Activated CD8-positive, alpha-beta memory T cell treated with anti-CD3 and anti-CD28 coated beads, Interleukin-2, amount 50 U/mL, for 48 hours (primary cell): ENCODE data around the gene PLCL1.

Experiments
- DNase-seq: peaks from one replicate; pipeline ENCODE4 v3.0.0-alpha.2; 2020

The PLCL1 gene

DNA sequence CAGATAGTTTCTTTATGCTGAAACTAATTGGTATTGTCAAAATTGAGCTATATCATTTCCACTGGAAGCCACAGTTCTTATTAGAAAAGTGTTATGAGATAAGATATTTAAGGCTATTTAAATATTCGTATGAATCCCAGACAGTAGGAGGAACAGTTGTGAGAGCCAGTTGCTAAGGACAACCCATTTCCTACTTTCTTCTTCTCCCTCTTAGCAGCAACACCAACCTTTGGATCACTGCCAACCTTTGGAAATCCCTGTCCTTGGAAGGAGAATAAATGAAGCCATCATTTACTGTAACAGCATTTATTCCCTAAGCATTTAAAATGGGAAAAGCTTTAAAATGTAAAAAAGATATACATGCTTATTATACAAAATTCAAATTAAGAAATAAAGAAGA is 85.8 kb downstream of the PLCL1 start:
- DNase-seq: no peak

DNA sequence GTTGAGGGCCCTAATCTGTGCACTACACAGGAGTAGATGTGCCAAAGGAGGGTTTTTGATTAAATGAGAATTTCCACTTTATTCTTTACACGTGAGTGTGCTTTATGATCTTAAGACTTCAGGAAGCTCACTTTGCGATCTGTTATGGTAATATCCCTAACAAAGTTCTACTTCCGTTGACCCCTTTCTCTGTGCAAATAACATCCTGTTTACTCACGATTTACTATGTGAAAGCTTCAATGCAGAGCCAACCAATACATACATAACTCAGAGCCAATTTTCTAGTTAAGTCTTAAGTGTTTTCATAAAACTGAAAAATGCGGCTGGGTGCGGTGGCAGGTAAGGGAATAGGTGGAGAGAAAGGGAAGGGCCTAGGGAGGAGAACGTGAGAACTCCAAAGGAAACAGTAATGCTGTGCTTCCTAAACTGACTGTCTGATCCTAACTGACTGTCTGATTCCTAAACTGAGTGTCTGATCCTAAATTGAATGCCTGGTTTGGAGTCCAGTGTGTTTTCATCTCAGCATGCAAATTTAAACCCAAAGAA is 87.6 kb downstream of the PLCL1 start:
- DNase-seq: no peak

DNA sequence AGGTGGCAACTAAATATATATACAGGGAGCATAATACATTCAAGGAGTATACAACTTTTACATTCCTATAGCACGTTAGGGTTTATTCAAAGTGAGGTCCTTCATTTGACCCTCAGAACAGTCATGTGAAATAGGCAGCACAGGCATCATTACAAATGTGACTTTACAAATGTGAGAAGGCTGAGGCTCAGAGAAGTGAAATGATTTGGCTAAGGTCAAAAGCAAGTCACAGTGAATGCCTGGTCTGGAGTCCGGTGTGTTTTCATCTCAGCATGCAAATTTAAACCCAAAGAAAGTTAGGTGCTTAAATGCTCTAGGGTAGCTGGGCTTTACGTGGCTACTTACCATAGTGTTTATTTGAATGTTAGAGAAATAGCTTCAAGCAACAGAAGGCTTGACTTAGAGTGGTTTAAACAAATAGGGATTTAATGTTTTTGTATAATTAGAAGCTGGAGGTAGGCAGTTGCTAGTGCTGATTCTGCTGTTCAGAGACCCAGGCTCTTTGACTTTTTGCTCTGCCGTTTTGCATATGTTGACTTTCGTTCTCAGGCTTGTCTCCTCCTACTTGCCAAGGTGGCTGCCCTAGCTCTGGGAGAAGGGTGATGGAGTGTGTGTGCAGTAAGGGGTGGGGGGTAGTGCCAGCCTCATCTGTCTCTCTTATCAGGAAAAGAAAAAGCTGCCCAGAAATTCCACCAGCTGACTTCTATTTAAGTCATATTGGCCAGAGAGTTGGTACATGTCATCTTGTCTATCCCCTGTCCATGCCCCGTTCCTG is 89.2 kb downstream of the PLCL1 start:
- DNase-seq: no peak

GRCh38 chr2:197894751-197895274 is 90.4 kb downstream of the PLCL1 start:
- no peak for DNase-seq

DNA sequence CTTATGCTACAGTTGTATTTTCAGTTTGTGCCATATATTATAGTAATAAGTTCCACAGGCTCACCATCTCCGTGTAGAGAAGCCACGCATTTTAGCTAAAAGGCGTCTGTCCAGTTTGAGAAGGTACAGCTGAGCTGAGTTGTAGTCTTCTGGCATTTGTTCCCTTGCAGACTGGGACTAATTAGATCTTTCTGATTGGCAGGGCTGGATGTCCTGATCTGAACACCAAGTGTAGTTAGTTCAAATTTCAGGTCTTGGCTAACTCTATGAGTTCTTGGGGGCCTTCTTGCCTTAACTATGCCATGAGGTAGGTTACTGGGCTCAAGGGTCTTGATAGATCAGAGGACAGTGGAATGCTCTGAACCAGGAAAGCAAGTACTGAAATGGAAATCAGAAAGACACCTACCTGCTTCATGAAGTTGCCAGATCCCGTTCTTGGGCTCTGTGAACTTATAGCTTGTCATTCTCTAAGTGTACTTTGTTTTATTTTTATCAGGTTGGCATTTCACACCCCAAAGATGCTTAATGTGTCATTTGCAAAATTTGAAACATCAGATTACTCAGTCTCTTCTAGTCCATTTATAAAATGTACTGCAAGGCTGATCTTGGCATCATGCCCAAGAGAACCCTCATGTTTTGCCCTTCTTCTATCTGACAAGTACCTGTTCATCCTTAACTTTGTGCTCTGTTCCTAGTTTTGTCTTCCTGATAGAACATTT is 93.7 kb downstream of the PLCL1 start:
- DNase-seq: no peak

- DNase-seq: no peak
These were observed 100.1 kb downstream of the PLCL1 start for GRCh38 chr2:197904446-197904845.

DNA sequence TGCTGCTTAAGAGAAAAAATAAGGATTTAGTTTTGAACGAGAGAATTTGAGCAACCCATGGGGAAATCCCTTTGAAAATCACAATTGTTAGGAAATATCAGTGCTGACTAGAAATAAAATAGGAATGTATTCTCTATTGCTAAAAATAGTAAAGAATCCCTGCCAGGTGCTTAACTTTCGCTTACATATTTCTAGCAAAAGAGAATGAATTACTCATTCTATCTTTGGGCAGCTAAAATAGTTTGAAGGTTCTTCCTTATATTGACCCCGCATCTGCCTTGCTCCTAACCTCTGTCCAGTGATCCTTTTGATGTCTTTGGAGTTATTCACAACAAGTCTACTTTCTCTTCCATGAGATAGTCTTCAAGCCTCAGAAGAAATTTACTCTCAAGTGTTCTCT is 103.8 kb downstream of the PLCL1 start:
- no peak for DNase-seq

GRCh38 chr2:197908990-197909776 is 104.8 kb downstream of the PLCL1 start:
- DNase-seq: no peak

DNA sequence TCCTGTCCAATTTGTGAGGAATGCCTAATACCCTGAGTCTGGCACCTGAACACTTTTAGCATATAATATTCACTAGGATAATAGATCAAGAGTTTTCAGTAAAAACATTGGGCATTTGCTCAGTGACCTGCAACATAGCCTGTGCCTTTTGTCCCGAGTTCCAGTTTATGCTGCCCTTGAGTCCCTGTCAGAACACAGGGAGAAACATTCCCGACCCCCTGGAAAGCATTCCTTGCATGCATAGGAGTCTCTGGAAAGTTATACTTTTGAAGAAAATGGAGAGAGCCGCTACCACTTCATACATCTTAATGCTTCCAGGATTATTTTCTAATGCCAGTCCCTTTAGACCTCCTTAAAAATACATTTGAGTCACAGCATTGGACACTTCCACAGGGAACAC is 107.3 kb downstream of the PLCL1 start:
- DNase-seq: no peak

DNA sequence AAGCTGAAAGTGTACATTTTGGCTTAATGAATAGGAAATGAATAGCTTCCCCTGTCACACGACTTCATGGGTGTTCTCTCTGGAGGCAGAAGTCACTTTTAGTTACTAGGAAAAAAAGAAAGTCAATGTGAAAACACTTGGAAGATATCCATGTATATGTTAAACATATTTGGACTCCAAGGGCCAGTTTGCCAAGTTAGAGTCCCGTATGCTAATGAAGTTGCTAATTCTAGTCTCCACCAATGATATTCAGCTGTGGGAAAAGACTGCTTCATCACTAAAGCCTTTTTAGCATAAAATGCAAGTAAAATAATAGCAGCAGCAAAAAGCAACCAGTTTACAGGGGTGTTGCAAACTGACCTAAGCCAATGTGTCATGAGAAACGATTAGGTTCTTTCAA is 108.7 kb downstream of the PLCL1 start:
- DNase-seq: no peak

GRCh38 chr2:197914778-197915177 is 110.4 kb downstream of the PLCL1 start:
- no peak for DNase-seq

- DNase-seq: no peak
These were observed 111.3 kb downstream of the PLCL1 start for GRCh38 chr2:197915548-197916265.

GRCh38 chr2:197919487-197919886 is 115.1 kb downstream of the PLCL1 start:
- DNase-seq: no peak

GRCh38 chr2:197920088-197920487 is 115.7 kb downstream of the PLCL1 start:
- no peak for DNase-seq

DNA sequence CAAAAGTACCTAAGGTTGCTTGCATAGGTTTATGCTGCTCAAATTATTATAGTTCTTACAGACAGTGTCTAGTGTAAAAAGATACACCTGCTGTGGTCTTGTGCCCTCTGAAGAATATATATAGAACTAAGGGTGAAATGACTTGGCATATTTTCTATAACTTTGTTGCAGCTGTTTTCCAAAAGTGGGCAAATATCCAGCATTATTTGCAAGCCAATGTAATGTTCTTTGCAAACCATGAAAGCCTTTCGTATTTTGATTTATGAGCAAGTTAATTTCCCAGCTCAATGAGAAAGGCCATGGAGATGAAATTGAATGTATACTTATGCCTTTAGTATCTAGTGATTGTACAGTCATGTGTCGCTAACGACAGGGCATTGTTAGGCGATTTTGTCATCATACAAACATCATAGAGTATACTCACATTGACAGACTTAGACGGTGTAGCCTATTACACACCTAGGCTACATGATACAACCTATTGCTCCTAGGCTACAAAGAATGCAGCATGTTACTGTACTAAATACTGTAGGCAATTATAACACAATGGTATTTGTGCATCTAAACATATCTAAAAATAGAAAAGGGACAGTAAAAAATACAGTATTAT is 116.3 kb downstream of the PLCL1 start:
- no peak for DNase-seq

DNA sequence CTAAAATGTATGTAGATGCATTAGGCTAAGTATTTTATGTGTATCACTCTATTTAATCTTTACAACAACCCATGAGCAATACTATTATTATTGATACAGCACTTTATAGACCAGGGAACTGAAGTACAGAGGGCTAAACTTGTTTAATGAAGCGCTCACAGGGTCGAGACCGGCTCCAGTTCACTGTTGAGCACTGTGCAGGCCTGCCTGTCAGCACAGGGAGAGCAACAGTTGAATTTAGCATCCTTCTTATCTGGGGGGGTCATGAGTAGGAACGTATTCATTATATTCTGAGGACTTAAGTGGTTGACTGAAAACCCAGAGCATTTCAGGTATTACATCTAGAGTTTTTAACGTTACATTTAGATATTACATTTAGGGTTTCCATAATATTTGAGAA is 120.1 kb downstream of the PLCL1 start:
- DNase-seq: no peak

GRCh38 chr2:197925204-197925603 is 120.8 kb downstream of the PLCL1 start:
- DNase-seq: no peak

DNA sequence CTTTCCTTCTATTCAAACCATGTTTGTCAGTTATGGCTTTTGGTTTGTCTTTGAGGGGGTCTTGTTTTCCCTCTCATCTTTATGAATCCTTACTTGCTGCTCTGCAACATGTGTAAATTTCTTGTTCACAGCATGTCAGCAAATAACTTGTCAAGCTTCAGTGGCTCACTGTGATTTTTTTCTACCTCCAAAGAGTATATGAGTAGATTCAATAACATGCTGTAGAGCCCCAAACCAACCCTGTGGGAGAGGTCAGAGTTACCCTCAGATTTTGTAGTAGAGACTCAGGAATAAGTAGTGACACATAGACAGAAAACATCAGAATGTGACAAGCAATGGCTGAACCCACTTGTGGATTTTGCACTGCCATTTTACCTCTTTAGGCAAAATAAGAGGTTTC is 121.6 kb downstream of the PLCL1 start:
- no peak for DNase-seq

- DNase-seq: no peak
These were observed 122.3 kb downstream of the PLCL1 start for GRCh38 chr2:197926673-197927072.

DNA sequence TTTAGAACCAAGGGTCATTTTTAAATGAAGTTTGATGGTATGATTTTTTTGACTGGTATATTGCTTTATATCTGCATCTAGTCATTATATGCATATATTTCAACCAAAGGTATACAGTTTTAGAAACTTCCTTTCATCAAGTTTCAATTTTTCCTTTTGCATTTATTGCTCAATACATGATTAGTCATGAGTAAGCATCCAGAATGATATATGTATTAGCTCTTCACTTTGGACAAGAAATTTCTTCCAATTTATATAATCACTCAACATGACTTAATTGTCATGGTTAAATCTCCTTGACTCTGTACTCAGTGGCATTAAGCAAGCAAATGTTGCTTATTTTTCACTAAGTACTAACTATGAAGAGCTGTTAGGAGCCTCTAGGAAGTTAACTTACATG is 123.6 kb downstream of the PLCL1 start:
- no peak for DNase-seq

DNA sequence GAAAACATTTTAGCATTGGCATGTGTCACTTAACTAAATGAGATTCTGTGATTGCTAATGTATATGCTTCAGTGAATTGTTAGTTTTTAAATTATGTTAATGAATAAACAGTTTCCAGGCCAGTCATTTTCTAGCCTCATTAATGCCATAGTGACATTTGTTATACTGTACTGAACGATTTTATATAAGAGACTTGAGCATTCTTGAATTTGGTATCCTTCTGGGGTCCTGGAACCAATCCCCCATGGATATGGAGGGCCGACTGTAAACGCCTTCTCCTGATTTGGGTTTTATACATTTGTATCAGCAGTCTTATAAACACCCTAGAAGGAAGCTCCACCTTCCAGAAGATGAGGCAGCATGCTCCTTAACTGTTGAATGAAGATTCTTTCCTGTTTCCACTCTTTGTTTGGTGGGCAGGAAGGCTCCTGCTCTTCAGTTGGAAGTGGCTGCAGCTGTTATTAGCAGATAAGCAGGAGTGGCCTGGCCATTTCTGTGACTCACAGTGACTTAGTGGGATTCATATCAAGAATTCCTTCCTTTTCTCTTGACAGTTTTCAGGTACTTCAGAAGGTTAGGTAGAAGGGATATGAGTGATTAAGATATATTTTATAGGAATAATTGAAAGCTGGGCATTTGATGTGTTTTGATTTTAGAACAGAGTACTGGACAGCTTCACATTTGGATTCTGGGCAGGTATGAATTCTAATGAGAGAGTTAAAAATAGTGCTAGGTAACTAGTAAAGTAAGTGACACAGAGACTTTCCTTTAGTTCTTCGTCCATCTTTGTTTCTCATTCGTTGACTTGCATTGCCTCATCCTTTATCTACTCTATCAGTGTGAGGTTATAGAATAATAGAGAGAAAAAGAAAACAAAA is 124.9 kb downstream of the PLCL1 start:
- no peak for DNase-seq
